OCI-LY1 (cell line): ENCODE data around the gene VCPKMT.

ENCODE experiments used
- EZH2 ChIP-seq: fragments of 200-600 bp; sonication (generic), shearing (Covaris generic); IDR thresholded peaks from 2 replicates; pipeline ENCODE4 v1.8.0; 2017; ENCODE audit warnings: borderline replicate concordance, mixed run types, mild to moderate bottlenecking, antibody characterized with exemption, low read length, moderate library complexity, mixed read lengths
- TF ChIP-seq, protein P1 (sequence below): fragments of 200-600 bp; sonication (generic), shearing (Covaris generic); IDR thresholded peaks from 2 replicates; pipeline ENCODE4 v1.5.1; 2017; ENCODE audit warnings: mild to moderate bottlenecking, antibody characterized with exemption, low read length, moderate library complexity, mixed read lengths

DNA sequence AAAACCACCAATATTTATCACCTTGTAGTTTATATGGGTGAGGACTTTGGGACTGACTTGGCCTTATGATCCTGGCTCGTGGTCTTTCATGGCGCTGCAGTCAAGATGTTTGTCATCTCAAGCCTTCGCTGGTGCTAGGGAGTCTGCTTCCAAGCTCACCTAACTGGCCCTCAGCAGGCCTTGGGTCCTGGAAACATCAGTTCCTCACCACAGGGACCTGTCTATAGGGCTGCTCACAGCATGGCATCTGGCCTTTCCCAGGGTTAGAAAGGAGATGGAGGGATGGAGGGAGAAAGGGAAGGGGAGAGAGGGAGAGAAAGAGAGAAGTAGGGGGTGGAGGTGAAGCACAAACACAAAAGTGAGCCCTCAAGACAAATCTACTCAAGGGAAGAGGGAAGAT lies 31.7 kb downstream of the VCPKMT start:
- TF ChIP-seq EZH2 = no peak
- TF ChIP-seq, protein P1, sequence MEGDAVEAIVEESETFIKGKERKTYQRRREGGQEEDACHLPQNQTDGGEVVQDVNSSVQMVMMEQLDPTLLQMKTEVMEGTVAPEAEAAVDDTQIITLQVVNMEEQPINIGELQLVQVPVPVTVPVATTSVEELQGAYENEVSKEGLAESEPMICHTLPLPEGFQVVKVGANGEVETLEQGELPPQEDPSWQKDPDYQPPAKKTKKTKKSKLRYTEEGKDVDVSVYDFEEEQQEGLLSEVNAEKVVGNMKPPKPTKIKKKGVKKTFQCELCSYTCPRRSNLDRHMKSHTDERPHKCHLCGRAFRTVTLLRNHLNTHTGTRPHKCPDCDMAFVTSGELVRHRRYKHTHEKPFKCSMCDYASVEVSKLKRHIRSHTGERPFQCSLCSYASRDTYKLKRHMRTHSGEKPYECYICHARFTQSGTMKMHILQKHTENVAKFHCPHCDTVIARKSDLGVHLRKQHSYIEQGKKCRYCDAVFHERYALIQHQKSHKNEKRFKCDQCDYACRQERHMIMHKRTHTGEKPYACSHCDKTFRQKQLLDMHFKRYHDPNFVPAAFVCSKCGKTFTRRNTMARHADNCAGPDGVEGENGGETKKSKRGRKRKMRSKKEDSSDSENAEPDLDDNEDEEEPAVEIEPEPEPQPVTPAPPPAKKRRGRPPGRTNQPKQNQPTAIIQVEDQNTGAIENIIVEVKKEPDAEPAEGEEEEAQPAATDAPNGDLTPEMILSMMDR = no peak
